NCI-H226 (cell line): Measurements from ENCODE around the gene MSLN.

ENCODE experiments used
- DNase-seq: peaks from one replicate; pipeline ENCODE4 v3.0.0-alpha.2; 2015

Gene MSLN

GRCh38 chr16:760545-761343, at the start of gene MSLN:
Gene MSLN, plus strand, starts transcription at chr16:760734. Its CDS starts 1,947 bp downstream, at chr16:762681.
- DNase-seq: peak; percentile 97

GRCh38 chr16:711084-711483, 49.5 kb upstream of the MSLN start:
- no peak for DNase-seq

- peak; percentile 37 for DNase-seq
These were observed 48.8 kb upstream of the MSLN start for GRCh38 chr16:711548-712320.

- peak; percentile 66 for DNase-seq
These were observed 47.7 kb upstream of the MSLN start for GRCh38 chr16:712740-713250.

- DNase-seq: peak; percentile 80
These were observed 46.5 kb upstream of the MSLN start for GRCh38 chr16:714079-714478.

- DNase-seq: peak; percentile 86
These were observed 45.7 kb upstream of the MSLN start, which contains the start of gene METRN for GRCh38 chr16:714558-715476. Gene METRN, plus strand, starts transcription at chr16:715118. Its CDS starts 172 bp downstream, at chr16:715290.

GRCh38 chr16:715477-716199, 44.9 kb upstream of the MSLN start:
- DNase-seq: peak; percentile 31

GRCh38 chr16:716200-716568, 44.4 kb upstream of the MSLN start:
- DNase-seq: peak; percentile 9

GRCh38 chr16:716768-717325, 43.7 kb upstream of the MSLN start:
- DNase-seq: no peak

GRCh38 chr16:717450-718245, 42.9 kb upstream of the MSLN start:
- DNase-seq: no peak

GRCh38 chr16:718389-718788, 42.1 kb upstream of the MSLN start:
- no peak for DNase-seq

GRCh38 chr16:718922-719321, 41.6 kb upstream of the MSLN start:
- DNase-seq: no peak

- DNase-seq: peak; percentile 44
These were observed 40.6 kb upstream of the MSLN start for GRCh38 chr16:719815-720446.

- DNase-seq: peak; percentile 82
These were observed 40.0 kb upstream of the MSLN start for GRCh38 chr16:720447-720989.

GRCh38 chr16:720990-721764, 39.4 kb upstream of the MSLN start, which contains the start of gene ANTKMT:
Gene ANTKMT, plus strand, starts transcription at chr16:721146. Its CDS starts 129 bp downstream, at chr16:721275.
- DNase-seq: peak; percentile 87

GRCh38 chr16:721765-722540, 38.6 kb upstream of the MSLN start:
- no peak for DNase-seq

GRCh38 chr16:722835-723633, 37.5 kb upstream of the MSLN start:
- no peak for DNase-seq
